ENCODE results near the gene ELANE.

The ELANE gene

GRCh38 chr19:902446-903226 lies 50.5 kb downstream of the ELANE start:
- no peak overlapping the region for H3K27ac ChIP-seq (ENCODE audit: low read depth, low read length, severe bottlenecking)

GRCh38 chr19:903266-903797 lies 51.2 kb downstream of the ELANE start:
- 73 to 89% methylated on average over 24 to 28 of the region's 32 CpGs for WGBS, 2 experiments (ENCODE audit: insufficient coverage in 2 of 2)
- Histone ChIP-seq H3K4me3 (ENCODE audit: extremely low read depth, insufficient read depth, low read length, poor library complexity, severe bottlenecking) (no peak overlapping the region), H3K4me1 (ENCODE audit: control insufficient read depth, insufficient read depth, low read length, poor library complexity, severe bottlenecking) (no peaks in the 10 kb centered on the region), H3K36me3 (ENCODE audit: control insufficient read depth, insufficient read depth, low read length) (peaks cover 41% of the 10 kb centered on the region), H3K9me3 (ENCODE audit: control insufficient read depth, low read length) (no peaks in the 10 kb centered on the region), H3K27ac (ENCODE audit: low read depth, low read length, severe bottlenecking) (no peak overlapping the region)

More at GRCh38 chr19:902446-903226, 50.5 kb downstream of the ELANE start:
- H3K36me3 ChIP-seq (ENCODE audit: control insufficient read depth, insufficient read depth, low read length): peaks cover 43% of the 10 kb centered on the region
- H3K4me3 ChIP-seq (ENCODE audit: extremely low read depth, insufficient read depth, low read length, poor library complexity, severe bottlenecking): no peak overlapping the region
- 92 to 95% methylated on average over 10 to 13 of the region's 14 CpGs for WGBS, 2 experiments (ENCODE audit: insufficient coverage in 2 of 2)
- no peaks in the 10 kb centered on the region for H3K4me1 ChIP-seq (ENCODE audit: control insufficient read depth, insufficient read depth, low read length, poor library complexity, severe bottlenecking)
- H3K9me3 ChIP-seq (ENCODE audit: control insufficient read depth, low read length): no peaks in the 10 kb centered on the region

DNA sequence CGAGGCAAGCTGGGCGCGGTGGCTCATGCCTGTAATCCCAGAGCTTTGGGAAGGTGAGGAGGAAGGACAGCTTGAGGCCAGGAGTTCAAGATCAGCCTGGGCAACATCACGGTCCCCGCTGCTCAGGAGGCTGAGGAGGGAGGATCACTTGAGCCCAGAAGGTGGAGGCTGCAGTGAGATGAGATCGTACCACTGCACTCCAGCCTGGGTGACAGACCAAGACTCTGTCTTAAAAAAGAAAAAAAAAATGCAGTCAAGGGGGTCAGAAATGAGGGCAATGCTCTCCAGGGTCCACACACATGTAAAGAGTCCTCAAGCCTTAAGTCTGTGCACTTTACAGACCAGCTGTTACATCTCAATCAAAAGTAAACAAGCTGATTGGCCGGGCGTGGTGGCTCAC lies 52.4 kb downstream of the ELANE start:
- H3K4me3 ChIP-seq (ENCODE audit: extremely low read depth, insufficient read depth, low read length, poor library complexity, severe bottlenecking): no peak overlapping the region
- no peaks in the 10 kb centered on the region for H3K9me3 ChIP-seq (ENCODE audit: control insufficient read depth, low read length)
- peaks cover 7% of the 10 kb centered on the region for H3K4me1 ChIP-seq (ENCODE audit: control insufficient read depth, insufficient read depth, low read length, poor library complexity, severe bottlenecking)
- WGBS, 2 experiments (ENCODE audit: insufficient coverage in 2 of 2): 96 to 98% methylated on average over 6 to 8 of the region's 8 CpGs
- H3K27ac ChIP-seq (ENCODE audit: low read depth, low read length, severe bottlenecking): no peak overlapping the region
- H3K36me3 ChIP-seq (ENCODE audit: control insufficient read depth, insufficient read depth, low read length): peaks cover 30% of the 10 kb centered on the region

All from mesodermal cell (in vitro differentiated cells).